ENCODE data around the gene RAB27A. TPM values are rescaled to one million over a fixed set of nuclear protein-coding genes. Genes with fewer than 3 reads are reported as not detected.

The RAB27A gene
- polyA plus RNA-seq, 1 donor (not counting 4 experiments of a cell fraction or from before 2014, with no cell fraction given): 10.8 TPM

DNA sequence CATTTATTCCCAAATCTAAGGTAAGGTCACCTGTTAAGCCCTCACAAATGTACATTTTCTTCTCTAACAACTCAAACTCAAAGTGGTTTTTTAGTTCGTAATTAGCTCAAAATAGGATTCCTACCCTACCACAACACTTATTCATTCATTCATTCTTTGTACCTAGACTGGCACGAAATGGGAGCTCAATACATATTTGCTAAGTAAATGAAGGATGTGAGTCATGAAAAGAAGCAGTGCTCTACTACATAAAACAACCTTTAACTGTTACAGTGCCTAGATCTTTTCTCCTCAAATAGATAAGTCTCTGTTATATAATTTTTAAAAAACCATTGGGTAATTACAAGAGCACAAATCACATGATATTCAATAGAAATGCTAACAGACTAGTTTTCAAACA is 105.9 kb downstream of the RAB27A start:
- Histone ChIP-seq H3K4me1 (ENCODE audit: control insufficient read depth, extremely low read depth, insufficient read depth, low read length) (no peaks in the 10 kb centered on the region), H3K79me2 (ENCODE audit: control insufficient read depth, insufficient read depth, low read length) (peaks cover 31% of the 10 kb centered on the region), H3K9me1 (ENCODE audit: control insufficient read depth, extremely low read depth, insufficient read depth, low read length) (no peaks in the 10 kb centered on the region), H3K36me3 (ENCODE audit: control insufficient read depth in 2 of 2, extremely low read depth in 1 of 2, insufficient read depth in 2 of 2, low read length in 2 of 2) (peaks cover 10 to 12% of the 10 kb centered on the region in 2 experiments), H3K9ac (ENCODE audit: control insufficient read depth, extremely low read depth, insufficient read depth, low read length) (no peak overlapping the region), H3K27ac (ENCODE audit: control insufficient read depth, insufficient read depth, low read length) (no peak overlapping the region), H3K9me3 (ENCODE audit: control insufficient read depth, low read depth, low read length) (no peaks in the 10 kb centered on the region), H3K4me3 (ENCODE audit: control insufficient read depth in 2 of 3, extremely low read depth in 1 of 3, insufficient read depth in 2 of 3, low read depth in 1 of 3, low read length in 3 of 3) (no peak overlapping the region), H2AFZ (ENCODE audit: control insufficient read depth, low read length) (no peak overlapping the region), H4K20me1 (ENCODE audit: control insufficient read depth, extremely low read depth, insufficient read depth, low read length) (peaks cover 3% of the 10 kb centered on the region), H3K4me2 (ENCODE audit: control insufficient read depth, extremely low read depth, insufficient read depth, low read depth, low read length) (no peak overlapping the region), H3K27me3 (ENCODE audit: control insufficient read depth, extremely low read depth, insufficient read depth, low read length) (no peaks in the 10 kb centered on the region)
- DNase-seq (ENCODE audit: low read depth, low spot score) (no peak), FAIRE-seq (no peak)
- dilution Hi-C loops (cut with MboI; ENCODE audit: extremely low pct_ligation_motif_present, low sequenced_read_pairs): no loop called here
- TF ChIP-seq, protein P1, sequence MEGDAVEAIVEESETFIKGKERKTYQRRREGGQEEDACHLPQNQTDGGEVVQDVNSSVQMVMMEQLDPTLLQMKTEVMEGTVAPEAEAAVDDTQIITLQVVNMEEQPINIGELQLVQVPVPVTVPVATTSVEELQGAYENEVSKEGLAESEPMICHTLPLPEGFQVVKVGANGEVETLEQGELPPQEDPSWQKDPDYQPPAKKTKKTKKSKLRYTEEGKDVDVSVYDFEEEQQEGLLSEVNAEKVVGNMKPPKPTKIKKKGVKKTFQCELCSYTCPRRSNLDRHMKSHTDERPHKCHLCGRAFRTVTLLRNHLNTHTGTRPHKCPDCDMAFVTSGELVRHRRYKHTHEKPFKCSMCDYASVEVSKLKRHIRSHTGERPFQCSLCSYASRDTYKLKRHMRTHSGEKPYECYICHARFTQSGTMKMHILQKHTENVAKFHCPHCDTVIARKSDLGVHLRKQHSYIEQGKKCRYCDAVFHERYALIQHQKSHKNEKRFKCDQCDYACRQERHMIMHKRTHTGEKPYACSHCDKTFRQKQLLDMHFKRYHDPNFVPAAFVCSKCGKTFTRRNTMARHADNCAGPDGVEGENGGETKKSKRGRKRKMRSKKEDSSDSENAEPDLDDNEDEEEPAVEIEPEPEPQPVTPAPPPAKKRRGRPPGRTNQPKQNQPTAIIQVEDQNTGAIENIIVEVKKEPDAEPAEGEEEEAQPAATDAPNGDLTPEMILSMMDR (optimal IDR thresholded peaks at IDR 0.05 in 1 of 3, IDR thresholded peaks at IDR 0.05 in 1 of 3, conservative IDR thresholded peaks at IDR 0.05 in 1 of 3; ENCODE audit: extremely low read depth in 1 of 3, insufficient read depth in 2 of 3, low read length in 3 of 3): no peak
- no peak for TF ChIP-seq EZH2 (IDR thresholded peaks at IDR 0.05; ENCODE audit: low read length)

DNA sequence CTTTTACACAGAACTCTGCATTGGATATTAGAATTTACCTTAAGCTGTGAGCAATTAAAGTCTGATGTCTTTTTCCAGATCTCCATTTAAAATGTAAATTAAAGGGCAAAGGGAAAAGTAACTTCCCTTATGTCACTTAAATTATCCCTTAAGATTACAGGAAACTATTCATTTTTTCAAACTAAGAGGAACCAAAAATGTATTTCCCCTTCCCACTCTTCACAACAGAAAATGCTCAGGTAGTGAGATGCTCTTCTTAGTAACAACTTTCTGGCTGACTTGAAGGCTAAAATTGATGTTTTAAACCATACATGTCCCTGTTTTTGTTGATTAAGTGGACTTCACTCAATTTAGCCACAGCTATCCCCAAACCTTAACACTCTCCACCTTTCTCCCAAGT is 110.5 kb downstream of the RAB27A start:
- FAIRE-seq: no peak
- H3K4me1 ChIP-seq (ENCODE audit: control insufficient read depth, extremely low read depth, insufficient read depth, low read length): no peaks in the 10 kb centered on the region
- no peaks in the 10 kb centered on the region for H3K9me1 ChIP-seq (ENCODE audit: control insufficient read depth, extremely low read depth, insufficient read depth, low read length)
- H3K9ac ChIP-seq (ENCODE audit: control insufficient read depth, extremely low read depth, insufficient read depth, low read length): no peak overlapping the region
- no peak overlapping the region for H3K4me3 ChIP-seq (ENCODE audit: control insufficient read depth in 2 of 3, extremely low read depth in 1 of 3, insufficient read depth in 2 of 3, low read depth in 1 of 3, low read length in 3 of 3)
- H3K36me3 ChIP-seq (ENCODE audit: control insufficient read depth in 2 of 2, extremely low read depth in 1 of 2, insufficient read depth in 2 of 2, low read length in 2 of 2): peaks cover 5 to 7% of the 10 kb centered on the region in 2 experiments
- H3K27me3 ChIP-seq (ENCODE audit: control insufficient read depth, extremely low read depth, insufficient read depth, low read length): no peaks in the 10 kb centered on the region
- H3K79me2 ChIP-seq (ENCODE audit: control insufficient read depth, insufficient read depth, low read length): peaks cover 3% of the 10 kb centered on the region
- dilution Hi-C loops (cut with MboI; ENCODE audit: extremely low pct_ligation_motif_present, low sequenced_read_pairs): no loop called here
- DNase-seq (ENCODE audit: low read depth, low spot score): no peak
- no peak overlapping the region for H3K4me2 ChIP-seq (ENCODE audit: control insufficient read depth, extremely low read depth, insufficient read depth, low read depth, low read length)
- no peak overlapping the region for H2AFZ ChIP-seq (ENCODE audit: control insufficient read depth, low read length)
- no peaks in the 10 kb centered on the region for H3K9me3 ChIP-seq (ENCODE audit: control insufficient read depth, low read depth, low read length)
- TF ChIP-seq, protein P1 (optimal IDR thresholded peaks at IDR 0.05 in 1 of 3, IDR thresholded peaks at IDR 0.05 in 1 of 3, conservative IDR thresholded peaks at IDR 0.05 in 1 of 3; ENCODE audit: extremely low read depth in 1 of 3, insufficient read depth in 2 of 3, low read length in 3 of 3): no peak
- TF ChIP-seq EZH2 (IDR thresholded peaks at IDR 0.05; ENCODE audit: low read length): no peak
- H4K20me1 ChIP-seq (ENCODE audit: control insufficient read depth, extremely low read depth, insufficient read depth, low read length): no peaks in the 10 kb centered on the region
- no peak overlapping the region for H3K27ac ChIP-seq (ENCODE audit: control insufficient read depth, insufficient read depth, low read length)
